Amygdala (tissue), 56 donors: ENCODE results near the gene LAMA2.

ENCODE experiments used
- DNase-seq, 56 donors: peaks; one replicate each; lab custom pipeline; 2025; lab: John Stamatoyannopoulos, UW

LAMA2 gene

DNA sequence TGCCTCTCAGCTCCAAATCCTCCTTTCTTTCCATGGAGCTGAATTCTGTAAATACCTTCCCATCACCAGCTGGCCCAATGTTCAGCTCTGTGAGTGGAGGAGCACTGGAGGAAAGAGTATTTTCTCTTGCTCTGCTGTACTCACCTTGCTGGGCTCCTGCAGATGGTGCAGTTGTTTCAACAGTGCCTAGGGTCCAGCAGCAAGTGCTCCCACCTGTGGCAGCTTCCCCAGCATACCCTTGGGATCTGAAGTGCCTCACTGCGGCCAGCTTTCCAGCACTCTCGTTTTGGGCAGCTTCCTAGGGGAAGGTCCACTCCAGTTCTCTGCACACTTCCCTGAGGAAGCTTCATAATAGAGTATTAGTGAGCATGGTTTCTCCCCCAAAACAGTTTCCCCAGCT lies 656.1 kb downstream of the LAMA2 start:
- DNase-seq: no peak

DNA sequence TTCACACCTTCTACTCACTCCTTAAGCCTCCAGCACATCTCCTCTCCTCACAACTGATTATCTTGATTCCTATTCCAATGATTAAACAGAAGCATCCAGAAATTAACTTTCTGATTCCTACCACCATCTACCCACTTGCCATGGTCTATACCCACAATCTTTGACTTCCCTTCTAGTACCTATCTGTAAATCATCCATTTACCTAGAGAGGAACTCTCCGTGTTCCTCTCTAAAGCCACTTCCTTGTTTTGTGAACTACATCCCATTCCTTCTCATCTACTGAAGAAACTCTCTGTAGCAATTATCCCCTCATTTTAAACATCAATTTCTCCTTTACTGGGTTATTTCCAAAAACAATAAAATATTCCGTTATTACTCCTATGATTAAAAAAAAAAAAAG lies 659.8 kb downstream of the LAMA2 start:
- DNase-seq: no peak

DNA sequence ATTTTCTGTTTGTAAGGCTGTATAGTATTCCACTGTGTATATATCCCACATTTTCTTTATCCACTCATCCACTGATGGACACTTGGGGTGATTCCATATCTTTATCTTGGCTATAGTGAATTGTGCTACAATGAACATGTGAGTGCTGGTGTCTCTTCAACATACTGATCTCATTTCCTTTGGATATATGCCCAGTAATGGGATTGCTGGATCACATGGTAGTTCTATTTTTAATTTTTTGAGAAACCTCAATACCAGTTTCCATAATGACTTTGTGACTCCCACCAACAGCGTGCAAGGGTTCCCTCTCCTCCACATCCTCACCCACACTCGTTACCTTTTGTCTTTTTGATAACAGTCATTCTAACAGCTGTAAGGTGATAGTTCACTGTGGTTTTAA lies 661.0 kb downstream of the LAMA2 start:
- DNase-seq: no peak

DNA sequence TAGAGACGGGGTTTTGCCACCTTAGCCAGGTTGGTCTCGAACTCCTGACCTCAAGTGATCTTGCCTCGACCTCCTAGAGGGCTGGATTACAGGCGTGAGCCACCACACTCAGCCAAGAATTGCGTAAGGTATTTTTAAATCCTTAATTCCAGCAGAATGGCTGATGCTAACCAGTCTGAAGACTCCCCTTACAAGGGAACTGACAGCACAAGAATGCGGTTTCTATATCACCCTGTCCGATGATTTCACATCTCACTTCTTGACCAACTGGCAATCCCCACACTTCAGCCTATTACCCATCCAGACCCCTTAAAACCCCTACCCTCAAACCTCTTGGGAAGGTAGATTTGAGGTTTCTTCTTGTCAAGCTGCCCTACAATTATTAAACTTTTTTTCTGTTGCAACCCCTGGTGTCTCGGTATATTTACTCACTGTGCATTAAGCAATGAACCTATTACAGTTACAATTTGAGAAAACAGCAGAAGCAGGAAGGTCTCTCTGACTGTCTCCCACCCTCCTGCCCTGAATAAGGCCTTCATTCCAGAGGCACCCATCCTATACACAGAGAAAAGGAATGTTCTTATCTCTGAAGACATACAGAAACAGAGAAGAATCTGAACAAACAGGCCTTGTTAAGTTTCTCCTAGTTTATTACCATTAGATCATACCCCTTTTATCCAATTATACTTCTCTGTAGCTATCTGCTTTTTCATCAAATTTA lies 662.1 kb downstream of the LAMA2 start:
- no peak for DNase-seq

DNA sequence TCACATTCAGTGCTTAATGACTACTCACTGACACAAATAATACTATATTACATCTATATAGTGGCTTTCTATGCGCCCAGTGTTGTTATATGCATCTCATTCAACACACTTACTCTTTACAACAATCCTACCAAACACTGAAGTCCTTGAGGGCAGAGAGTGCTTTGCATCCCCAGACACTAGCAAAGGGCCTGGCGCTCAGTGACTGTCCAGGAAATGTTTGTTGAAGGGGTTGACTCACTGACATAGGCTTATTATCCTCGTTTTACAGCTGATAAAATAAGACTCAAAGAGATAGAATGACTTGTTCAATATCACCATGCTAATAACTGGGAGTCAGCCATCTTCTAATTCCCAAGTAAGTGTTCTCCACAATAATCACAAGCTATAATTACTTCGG lies 663.8 kb downstream of the LAMA2 start:
- DNase-seq: no peak

DNA sequence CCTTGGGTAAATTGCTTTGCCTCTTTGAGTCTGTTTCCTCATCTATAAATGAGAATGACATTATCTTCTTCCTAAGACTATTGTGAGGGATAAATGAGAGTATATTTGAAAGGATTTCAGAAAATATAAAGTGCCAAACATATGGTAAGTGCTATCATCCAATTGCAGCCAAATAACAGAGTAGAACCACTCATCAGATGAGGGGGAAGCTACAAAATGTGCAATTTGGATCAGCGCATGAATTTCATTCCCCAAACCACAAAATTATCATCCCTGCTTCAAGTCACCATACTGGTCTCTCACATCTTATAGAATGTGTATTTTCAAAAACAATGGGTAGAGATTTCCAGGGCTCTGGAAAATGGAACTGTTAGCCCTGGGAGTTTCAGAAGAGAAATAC lies 668.5 kb downstream of the LAMA2 start:
- no peak for DNase-seq

DNA sequence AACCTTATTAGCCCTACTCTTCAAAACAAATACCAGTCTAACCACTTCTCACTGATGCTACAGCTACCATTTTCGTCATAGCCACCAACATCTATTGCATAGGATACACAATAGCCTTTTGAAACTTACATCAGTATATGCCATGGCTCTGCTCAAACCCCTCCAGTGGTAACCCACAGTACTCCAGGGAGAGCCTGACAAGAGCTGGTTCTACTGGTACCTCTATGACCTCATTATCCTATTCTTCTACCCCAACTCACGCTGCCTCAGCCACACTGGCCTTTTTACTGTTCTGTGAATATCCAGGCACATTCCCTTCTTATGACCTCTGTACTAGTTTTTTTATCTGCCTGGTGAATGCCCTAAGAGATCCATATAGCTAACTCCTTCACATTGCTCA lies 669.5 kb downstream of the LAMA2 start:
- DNase-seq: no peak

DNA sequence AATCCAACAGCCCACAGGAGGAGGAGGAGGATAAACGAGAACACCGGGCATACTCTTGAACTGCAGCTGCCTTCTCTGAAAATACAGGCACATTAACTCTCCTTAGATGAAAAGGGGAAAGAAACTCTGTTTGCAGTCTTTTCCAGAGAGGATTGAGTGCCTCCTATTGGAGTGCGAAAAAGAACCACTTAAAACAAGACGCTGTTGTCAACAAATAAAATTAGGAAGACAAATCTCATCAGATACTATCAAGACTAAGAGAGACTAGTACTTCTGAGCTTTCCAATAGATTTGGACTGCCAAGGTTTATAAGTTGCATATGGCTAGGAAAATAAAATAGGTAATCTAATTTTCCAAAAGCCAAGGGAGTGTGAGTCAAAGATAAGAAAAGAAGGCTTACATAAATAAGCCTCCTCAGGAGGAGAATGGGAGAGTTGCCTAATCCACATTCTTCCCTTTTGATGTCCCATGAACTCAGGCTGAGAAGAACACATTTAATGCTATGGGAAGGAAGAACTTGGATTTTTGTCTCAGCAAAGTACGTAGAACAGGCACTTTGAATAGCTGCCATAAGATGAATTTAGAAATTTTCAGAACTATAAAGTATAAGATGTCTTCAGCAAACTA lies 672.4 kb downstream of the LAMA2 start:
- no peak for DNase-seq

DNA sequence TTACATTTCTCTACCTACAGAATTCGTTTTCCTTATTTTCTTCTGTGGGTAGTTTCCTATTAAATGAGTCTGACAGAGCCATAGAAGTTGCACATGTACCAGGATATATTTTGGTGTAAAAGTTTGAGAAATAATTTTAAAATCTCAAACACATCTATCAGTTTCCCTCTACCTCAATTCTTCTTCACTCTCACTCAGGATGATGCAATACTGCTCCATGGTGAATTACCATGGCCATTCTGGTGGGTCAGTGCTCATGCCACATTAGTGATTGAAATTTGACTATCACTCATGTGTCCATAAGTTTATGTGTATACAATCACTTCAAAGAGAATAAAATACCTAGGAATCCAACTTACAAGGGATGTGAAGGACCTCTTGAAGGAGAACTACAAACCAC lies 675.3 kb downstream of the LAMA2 start:
- DNase-seq: no peak

DNA sequence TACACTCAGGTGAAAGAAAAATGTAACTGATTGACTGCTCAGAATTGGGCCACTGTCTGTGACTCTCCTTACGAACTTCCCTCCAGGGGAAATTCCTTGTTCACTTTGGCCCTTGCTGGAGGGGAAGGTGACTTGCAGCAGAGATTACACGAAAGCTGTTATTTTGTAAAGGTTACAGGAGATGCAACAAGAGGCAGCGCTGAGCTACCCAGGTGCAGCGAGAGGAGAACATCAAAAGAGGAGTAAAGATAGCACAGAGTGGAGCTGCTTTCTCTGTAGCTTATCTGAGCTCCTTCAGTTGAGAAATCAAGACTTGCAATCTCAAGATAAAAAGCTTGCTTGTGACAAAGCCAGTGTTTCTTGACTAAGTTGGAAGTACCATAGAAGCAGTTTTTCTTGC lies 682.4 kb downstream of the LAMA2 start:
- DNase-seq: no peak

- DNase-seq: no peak
Measured at GRCh38 chr6:129565811-129566210, 682.9 kb downstream of the LAMA2 start.
